Fibroblast of gingiva (primary cell): ENCODE results near the gene TSEN54.

Source experiments
- DNase-seq: peaks from one replicate; pipeline ENCODE4 v3.0.0-alpha.2; 2011; ENCODE audit warnings: low read depth

TSEN54 gene

DNA sequence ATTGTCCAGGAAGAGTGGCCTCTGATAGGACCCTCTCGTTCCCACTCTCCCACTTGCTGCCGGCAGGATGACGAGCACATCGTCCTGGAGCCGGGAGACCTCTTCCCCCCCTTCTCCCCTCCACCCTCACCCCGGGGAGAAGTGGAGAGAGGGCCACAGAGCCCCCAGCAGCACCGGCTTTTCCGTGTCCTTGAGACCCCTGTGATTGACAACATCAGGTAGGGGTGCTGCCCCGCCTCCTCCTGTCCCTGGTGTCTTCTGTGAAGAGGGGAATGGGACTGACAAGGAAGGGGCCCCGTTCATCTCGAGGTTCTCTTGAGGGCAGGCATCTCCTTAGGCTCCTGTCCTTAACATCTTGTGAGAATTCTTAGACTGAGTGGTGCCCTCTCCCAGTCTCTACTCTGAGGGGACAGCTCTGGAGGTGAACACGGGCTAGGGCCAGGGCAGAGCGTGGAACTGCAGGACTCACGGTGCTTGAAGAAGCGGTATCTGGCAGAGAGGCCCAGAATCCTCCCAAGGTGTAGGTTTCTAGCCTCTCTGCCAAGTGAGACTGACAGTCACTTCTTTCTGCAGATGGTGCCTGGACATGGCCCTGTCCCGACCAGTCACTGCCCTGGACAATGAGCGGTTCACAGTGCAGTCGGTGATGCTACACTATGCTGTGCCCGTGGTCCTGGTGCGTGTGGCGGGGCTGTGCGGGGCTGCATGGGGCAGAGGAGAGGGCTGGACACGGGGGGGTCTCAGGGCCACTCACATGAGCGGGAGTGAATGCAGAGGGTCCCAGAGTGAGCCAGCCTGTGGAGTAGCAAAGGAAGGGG is 27.4 kb upstream of the TSEN54 start:
- no peak for DNase-seq

DNA sequence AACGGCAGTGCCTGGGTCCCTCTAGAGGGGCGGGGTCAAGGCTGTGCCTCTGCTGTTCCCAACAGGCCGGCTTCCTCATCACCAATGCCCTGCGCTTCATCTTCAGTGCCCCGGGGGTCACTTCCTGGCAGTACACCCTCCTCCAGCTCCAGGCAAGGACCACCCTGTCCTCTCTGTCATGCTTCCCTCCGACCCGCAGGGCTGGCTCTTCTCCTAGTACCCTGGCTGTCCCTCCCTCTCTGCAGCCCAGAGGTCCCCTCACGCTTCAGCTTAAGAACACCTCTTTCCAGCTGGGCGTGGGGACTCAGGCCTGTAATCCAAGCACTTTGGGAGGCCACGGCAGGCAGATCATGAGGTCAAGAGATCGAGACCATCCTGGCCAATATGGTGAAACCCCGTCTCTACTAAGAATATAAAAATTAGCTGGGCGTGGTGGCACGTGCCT is 26.8 kb upstream of the TSEN54 start:
- no peak for DNase-seq

DNA sequence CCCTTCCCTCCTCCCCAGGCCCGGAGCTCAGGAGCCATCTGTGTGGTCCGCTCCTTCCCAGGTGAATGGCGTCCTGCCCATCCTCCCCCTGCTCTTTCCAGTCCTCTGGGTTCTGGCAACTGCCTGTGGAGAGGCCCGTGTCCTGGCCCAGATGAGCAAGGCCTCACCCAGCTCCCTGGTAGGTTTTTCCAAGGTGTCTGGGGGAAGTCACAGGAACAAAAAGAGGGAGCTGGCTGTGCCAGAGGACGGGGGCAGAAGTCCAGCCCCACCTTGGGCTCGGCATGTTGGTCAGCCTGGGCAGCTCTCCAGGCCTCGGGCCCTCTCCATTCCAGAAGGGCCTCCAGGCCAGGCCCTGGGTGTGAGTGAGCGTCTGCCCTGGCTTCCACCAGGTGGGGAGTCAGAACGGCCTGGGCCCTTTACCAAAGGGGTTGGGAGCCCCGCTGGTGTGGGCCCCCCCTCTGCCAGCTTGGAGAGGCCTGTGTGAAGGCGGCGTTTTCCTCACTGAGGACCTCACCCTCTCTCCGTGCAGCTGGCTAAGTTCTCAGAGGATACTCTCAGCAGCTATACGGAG is 26.1 kb upstream of the TSEN54 start:
- DNase-seq, result no peak

DNA sequence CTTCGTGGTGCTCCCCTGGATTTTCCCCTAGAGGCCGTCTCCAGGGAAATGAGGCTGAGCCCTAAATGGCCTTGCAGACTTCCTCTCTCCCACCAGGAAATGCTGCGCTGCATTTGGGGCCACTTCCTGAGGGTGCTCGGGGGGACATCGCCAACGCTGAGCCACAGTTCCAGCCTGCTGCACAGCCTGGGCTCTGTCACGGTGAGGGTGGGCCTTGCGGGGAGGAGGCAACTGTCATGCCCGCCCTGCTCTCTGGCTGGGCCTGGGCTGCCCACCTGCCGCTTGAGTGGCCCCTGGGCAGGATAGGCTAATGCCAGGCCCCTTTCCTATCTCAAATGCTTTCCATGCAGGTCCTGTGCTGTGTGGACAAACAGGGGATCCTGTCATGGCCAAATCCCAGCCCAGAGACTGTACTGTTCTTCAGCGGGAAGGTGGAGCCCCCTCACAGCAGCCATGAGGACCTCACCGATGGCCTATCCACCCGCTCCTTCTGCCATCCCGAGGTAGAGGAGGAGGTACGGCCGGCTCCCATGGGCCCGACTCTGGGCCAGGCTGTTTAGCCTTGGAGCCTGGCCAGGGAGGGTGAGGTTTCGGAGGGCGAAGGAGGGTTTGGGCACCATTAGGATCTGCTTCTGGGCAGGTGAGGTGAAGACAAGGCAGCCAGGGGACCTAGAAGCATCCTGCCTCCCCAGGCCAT is 25.2 kb upstream of the TSEN54 start:
- DNase-seq, result no peak

GRCh38 chr17:75491680-75492079 is 24.6 kb upstream of the TSEN54 start:
- no peak for DNase-seq

DNA sequence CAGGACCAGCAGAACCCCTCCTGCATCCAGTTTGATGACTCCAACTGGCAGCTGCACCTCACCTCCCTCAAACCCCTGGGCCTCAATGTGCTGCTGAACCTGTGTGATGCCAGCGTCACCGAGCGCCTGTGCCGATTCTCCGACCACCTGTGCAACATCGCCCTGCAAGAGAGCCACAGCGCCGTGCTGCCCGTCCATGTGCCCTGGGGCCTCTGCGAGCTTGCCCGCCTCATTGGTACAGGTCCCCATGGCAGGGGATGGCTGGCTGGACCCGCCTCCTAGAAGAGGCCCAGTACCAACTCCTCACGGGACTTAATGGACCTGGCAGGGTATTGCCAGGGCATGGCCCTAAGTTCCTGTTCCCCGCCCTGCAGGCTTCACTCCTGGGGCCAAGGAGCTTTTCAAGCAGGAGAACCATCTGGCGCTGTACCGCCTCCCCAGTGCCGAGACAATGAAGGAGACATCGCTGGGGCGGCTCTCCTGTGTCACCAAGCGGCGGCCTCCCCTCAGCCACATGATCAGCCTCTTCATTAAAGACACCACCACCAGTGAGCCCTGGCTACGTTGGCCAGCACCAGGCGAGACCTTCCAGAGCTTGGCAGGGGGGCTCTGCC is 23.7 kb upstream of the TSEN54 start:
- DNase-seq, result no peak

- no peak for DNase-seq
Observed at GRCh38 chr17:75493476-75494129, 22.7 kb upstream of the TSEN54 start.

- DNase-seq, result no peak
Observed at GRCh38 chr17:75494326-75494877, 21.9 kb upstream of the TSEN54 start.

- no peak for DNase-seq
Observed at GRCh38 chr17:75496005-75496404, 20.3 kb upstream of the TSEN54 start.

- DNase-seq, result no peak
Observed at GRCh38 chr17:75498039-75498725, 18.1 kb upstream of the TSEN54 start.

- no peak for DNase-seq
Observed at GRCh38 chr17:75498726-75499213, 17.6 kb upstream of the TSEN54 start.

DNA sequence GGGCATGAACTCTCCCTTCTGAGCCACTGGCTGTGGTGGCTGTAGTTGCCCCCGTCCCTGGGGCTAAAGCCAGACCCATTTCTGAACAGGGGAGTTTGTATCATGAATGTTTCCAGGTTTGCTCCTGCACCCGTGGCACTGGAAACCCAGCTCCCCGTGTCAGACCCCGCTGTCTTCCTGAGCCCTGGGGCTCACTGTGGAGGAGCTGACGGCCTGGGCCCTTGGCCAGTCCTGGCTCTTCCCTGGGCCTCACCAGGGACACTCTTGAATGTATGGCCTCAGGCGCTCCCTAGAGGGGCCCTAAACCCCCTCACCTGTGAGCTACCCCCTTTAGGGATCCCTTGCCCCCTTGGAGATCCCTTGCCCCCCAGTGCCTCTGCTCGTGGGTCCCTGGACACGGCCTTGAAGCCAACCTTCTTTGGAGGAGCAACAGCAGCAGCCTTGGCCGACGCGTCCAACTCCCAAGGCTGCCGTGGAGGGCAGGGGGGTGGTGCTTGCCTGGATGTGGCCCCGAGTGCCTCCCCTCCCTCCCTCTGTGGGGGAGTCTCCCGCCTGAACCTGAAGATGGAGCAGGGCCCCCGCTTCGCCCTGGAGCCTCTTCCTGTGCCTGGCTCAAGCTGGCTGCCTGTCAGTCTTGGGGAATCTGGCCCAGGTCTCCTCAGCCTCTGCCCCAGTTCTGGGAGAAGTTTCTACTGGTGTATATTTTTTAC is 16.9 kb upstream of the TSEN54 start:
- no peak for DNase-seq

GRCh38 chr17:75500419-75501216 is 15.7 kb upstream of the TSEN54 start:
- DNase-seq, result no peak

DNA sequence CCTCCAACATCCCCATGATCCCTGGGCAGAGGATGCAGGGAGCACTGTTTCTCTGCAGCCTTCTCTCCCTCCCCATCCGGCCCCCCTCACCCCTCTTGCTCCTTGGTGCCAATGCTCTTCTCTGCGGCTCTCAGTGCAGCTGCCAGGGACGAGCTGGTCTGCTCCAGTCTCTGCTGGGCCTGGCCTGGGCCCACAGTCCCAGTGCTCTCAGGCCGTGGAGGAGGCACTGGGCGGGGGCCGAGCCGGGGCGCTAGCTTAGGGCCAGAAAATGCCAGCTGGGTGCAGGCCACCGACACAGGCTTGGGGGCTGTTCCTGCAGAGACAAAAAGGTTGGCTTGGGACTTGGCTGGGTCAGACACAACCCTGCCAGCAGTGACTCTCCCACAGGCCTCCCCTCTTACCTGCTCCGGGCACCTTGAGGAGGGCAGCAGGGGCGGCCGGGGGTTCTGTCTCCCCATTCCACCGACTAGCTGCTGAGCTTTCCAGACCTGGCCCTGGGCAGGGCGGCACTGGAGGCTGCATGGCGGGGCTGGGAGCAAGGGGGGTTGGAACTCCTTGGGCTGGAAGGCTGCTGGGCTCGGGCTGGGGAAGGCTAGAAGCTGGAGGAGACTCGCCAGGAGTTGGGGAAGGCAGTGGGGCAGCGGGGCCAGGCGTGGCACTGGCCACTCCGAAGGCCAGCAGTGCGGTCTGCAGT is 14.8 kb upstream of the TSEN54 start:
- no peak for DNase-seq

GRCh38 chr17:75502072-75502720 is 14.1 kb upstream of the TSEN54 start:
- no peak for DNase-seq

- no peak for DNase-seq
Observed at GRCh38 chr17:75502721-75503329, 13.5 kb upstream of the TSEN54 start.

DNA sequence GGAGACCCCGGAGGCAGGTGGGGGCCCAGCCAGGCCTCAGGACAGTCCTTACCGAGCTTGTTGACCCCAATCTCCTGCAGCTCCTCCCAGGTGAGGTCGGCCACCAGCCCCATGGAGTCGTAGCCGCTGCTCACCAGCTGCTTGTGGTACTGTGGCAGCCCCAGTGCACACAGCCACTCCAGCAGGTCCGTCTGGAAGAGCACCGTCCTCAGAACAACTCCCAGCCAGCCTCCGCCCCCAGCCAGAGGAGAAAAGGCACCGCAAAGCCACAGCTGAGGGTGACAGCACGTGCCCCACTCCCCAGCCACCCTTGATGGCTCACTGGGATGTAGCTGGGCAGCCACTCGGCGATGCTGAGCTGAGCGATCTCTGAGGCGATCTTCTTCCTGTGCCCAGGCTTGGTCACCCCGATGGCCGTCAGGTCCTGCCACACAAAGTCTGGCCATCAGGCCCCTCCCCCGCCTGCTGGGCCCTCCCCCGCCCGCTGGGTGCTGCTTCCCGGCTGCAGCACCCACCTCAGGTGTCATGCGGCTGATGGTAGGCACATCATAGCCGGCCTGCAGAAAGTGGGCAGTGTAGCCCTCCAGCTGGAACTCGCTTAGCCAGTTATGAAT is 12.9 kb upstream of the TSEN54 start:
- DNase-seq, result no peak

GRCh38 chr17:75503976-75504346 is 12.4 kb upstream of the TSEN54 start:
- DNase-seq, result no peak
